Stimulated activated CD4-positive, alpha-beta T cell treated with anti-CD3 and anti-CD28 coated beads, Interleukin-12 subunit alpha, Interleukin-12 subunit beta, amount 100 ng/mL, for 24 hours (primary cell): ENCODE measurements around the gene HSPA1B.
"Not testable (repeated sequence)": the region's sequence is repeated elsewhere in the genome, so short reads cannot be mapped to it uniquely, and the experiment has no call there.

Source experiments
- DNase-seq, 2 experiments: peaks; one replicate each; pipeline ENCODE4 v3.0.0-alpha.2; 2020; ENCODE audit warnings: low read depth in 2 of 2

HSPA1B gene

DNA sequence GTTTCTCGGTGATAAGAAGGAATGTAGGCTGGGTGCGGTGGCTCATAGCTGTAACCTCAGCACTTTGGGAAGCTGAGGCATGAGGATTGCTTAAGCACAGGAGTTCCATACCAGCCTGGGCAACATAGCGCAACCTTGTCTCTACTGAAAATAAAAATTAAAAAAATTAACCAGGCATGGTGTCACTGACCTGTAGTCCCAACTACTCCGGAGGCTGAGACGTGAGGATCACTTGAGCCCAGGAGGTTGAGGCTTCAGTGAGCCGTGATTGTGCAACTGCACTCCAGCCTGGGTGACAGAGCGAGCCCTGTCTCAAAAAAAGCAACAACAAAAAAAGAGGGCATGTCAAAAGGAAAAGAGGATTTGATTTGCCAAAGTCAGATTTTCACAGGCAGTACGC, 31.2 kb downstream of the HSPA1B start:
- no peak for DNase-seq

DNA sequence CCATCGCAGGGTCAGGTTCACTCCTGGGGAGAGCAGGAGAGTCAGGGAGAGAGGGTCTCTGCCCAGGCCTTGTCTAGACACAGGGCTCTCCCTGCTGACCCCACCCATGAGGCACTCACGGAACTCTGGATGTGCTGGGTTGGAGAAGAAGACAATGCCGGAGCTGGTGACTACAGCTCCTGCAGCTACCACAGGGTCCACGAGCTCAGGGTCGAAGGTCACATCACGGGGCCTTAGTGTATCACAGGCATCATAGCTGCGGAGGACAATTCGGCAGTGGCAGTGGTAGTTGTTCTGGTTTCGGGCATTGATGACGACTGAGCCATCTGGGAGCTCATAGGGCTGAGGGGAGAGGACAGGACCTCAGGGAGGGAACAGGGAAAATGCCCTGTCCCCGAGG, 32.4 kb downstream of the HSPA1B start:
- no peak for DNase-seq

DNA sequence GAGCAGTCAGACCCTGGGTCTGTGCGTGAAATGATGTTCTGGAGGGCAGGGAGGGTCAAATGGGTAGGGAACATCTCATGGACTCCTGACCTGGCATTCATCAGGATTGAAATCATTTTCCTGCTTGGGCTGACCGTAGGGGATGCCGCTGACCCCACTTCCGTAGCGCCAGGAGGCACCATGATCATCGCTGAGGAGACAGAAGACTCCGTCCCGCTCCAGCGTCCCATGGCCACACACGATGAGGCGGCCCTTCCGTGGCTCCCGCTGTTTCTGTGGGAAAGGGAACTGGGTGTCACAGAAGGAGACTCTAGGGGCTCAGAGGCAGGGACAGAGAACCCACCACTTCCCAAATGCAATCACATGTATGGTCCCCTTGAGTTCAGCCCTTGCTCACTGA, 32.8 kb downstream of the HSPA1B start:
- no peak for DNase-seq

DNA sequence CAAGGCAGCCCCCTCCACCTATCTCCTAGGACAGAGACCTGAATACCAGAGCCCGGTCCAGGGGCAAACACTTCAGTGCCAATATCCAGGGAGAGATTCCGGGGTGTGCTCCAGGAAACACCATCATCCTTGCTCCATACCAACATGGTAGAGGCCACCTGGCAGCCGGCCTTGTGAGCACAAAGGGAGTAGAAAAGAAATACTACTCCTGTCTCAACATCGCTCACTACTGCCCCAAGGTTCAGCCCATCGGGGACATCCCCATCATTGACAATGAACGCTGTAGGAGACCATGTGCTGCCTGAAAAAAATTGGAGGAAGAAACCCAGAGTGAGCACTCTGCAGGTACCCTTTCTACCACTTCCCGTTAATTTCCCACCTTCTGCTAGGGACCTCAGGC, 33.6 kb downstream of the HSPA1B start:
- no peak for DNase-seq

DNA sequence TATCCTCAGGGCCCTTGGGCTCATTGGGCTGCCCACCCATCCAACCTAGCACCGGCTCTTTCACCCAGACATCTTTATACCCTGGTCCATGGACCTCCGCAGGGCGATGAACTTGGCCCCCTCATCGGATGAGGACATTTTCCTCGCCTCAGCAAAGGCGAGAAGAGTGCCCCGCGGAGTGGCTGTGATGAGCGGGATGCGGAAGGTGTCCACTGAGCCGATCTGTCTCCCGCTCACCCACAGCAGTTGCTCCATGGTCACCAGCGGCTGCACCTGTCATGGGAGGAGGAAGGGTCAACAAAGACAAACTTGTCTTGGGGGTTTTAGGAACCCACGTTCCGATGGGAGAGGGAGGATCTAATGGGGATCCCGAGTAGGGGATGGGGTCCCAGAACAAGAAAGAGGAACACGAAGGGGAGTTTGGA, 34.4 kb downstream of the HSPA1B start:
- DNase-seq = no peak

DNA sequence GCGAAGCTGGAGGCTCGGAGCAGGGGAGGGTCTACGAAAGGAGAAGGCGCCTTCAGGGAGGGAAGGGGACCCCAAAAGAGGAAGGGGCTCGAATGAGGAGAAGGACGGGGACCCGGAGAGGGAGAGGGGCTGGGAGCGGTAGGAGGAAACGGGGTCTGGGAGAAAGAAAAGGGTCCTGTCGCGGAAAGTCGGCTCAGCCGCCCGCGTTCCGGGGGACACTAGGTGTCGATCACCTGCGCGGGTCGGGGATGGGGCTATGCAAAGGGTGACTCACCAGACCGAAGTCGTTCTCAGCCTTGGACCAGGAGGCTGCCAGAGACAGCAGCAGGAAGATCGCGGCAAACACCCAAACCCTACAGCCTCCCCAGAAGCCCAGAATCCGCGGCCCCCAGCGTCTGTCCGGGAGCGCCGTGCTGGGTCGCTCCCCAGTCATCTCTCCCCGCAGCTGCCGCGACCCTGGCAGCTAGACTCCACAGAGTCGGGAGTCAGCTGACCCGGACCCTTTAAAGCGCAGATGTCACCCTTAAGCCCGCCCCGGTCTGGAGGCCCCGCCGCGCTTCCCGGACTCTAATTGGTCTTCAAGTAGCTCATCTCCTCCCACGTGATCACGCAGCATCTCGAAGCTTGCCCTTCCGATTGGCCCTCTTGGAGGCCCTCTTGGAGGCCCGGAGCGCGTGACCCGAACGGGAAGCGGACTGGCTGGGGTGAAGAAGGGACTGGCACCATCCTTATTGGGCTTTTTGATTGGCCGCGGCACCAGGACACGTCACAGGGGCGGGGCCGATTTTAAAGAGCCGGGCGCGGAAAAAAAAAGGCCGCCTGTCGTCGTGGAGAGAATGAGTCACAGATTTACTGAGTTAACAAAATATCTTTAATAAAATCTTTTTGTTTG, 35.1 kb downstream of the HSPA1B start, which contains the start of gene NEU1:
NEU1 (minus strand) TSS at position 478 of the 892 bp plus-strand sequence; CDS start at position 433, 45 bp downstream.
- peak; percentile 96 to 98 for DNase-seq

DNA sequence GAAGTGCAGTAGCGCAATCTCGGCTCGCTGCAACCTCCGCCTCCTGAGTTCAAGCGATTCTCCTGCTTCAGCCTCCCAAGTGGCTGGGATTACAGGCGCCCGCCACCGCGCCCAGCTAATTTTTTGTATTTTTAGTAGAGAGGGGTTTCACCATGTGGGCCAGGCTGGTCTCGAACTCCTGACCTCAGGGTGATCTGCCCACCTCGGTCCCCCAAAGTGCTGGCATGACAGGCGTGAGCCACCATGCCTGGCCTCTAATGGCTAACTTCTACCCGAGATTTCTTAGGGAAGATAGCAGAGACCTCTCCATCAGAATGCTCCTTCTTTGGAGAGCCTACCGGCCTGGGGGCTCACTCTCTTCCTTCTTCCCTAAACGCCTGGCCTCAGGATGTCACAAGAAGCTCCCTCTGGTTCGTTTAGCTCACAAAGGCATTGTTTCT, 36.6 kb downstream of the HSPA1B start:
- not testable (repeated sequence) for DNase-seq

DNA sequence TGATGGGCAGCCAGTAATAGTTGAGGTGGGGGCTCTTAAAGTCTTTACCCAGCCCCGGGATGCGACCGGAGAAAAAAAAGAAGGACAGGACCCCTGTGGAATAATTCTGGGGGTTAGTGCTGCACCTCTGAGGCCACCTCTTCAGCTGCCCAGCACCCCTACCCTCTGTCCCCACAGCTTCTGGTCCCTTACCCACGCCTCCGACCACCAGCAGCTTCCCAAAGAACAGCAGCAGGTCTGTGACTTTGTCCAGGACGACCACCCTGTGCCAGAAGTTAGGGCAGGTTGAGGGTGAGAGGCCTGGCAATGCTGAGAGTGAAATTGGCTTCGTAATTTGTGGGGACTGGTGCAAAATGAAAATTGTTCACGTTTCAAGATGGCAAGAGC, 37.3 kb downstream of the HSPA1B start:
- DNase-seq = no peak

DNA sequence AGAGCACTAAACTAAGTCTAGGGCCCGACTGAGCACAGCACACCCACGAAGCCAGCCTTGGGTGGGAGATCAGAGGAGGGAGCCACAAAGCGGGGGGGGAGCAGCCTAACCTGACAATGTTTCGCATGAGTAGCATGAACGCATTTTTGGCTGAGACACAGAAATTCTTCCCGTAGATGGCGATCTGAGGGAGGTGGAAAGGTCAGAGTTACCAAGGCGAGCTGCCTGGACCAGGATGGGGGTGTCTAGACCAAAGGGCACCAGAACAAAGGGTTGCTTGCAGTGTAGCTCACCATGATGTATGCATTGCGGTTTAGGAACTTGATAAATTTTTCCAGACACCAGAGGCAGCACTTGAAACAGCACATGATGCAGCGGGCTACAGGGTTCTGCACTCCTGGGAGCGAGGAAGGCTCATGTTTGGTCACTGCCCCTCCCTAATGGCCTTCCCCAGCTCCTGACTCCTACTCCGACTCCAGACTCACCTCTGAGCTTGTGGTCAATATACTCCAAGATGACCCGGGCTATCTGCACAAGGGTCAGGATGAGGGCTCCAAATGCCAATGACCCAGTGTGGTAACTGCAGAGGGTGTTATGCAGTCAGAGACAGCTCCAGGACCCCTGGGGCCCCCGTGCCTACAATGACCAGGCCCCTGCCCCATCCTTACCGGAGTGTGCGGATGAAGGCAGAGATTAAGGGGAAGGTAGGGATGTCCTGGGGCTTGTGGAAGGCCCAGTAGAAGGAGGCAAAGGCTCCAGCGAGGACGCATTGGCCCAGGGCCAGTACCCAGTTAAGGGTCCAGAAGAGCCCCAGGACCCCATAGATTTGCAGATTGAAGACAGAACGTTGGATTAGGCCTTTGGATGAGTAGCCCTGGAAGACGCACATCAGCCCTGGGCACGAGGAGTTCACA, 37.9 kb downstream of the HSPA1B start:
- DNase-seq = no peak

DNA sequence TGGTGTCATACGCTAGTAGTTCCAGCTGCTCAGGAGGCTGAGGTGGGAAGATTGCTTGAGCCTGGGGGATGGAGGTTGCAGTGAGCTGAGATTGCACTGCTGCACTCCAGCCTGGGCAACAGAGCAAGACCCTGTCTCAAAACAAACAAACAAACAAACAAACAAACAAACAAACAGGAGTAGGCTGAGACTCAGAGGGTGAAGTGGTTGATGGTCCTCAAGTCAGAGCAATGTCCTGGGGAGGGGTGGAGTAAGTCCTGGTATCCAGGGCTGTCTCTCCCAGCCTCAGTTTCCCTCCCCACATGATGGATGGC, 41.1 kb downstream of the HSPA1B start:
- not testable (repeated sequence) for DNase-seq

DNA sequence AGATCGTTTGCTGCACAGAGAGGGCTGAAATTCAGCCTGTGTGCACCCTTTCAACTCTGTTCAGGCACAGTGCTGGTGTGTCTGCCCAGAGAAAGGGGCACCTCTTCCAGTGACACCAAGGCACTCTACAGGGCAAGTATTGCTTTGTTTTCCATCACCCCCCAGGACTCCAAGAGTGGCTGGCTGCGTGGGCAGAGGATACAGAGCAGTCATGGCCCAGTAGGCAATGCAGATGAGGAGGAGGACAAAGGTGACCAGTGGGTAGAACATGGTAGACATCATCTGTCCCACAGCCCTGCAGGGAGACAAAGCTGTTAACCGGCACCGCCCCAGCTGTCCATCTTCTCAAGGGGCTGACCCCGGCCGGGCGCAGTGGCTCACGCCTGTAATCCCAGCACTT, 41.8 kb downstream of the HSPA1B start:
- no peak for DNase-seq

DNA sequence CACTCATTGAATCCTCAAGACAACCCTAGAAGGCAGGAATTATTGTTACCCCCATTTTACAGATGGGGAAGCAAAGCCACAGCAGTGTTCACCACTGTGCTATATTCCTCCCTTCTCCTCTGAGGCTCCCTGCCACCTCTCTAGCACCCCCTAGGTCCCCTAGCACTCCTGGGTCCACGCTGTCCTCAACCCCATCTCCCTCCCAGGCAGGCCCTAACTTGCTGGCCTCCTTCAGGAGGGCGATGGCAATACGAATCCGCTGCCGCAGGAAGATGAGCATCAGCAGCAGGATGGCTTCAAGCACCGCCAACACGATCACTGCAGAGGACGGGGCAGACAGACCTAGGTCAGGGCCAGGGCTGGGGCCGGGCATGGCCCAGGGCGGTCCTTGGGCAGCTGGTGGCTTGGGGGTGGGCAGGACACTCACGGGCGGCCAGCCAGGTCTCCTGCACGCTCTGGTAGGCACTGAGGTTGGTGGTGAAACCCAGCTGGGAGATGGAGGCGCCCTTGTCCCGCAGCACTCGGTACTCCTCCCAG, 42.9 kb downstream of the HSPA1B start:
- DNase-seq = no peak

DNA sequence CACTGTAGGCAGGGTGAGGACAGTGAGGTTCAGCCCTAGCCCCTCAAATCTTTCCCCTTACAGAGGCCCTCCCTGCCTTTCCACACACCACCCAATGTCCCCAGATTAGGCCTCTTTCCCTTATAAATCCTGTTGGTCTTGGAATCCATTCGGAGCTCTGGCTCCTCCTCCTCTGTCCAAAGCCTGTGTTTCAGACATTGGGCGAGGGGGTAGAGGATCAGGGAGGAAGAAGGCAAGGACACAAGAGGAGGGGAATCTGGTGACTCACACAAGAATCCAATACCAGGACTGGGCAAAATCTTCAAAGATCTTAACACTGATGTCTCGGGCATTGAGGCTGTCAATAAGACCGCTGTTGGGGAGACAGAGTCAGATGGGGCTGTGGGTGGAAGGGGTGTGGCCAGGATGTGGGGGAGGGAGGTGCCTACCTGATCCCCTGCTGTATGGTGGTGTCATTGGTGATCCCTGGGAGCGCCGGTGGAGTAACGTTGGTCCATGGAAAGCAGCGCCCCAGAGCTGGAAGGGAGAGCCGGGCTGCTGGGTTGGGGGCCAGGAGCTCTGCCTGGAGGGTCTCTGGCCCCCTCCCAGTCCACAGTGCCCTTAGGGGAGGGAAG, 43.6 kb downstream of the HSPA1B start:
- DNase-seq = no peak

DNA sequence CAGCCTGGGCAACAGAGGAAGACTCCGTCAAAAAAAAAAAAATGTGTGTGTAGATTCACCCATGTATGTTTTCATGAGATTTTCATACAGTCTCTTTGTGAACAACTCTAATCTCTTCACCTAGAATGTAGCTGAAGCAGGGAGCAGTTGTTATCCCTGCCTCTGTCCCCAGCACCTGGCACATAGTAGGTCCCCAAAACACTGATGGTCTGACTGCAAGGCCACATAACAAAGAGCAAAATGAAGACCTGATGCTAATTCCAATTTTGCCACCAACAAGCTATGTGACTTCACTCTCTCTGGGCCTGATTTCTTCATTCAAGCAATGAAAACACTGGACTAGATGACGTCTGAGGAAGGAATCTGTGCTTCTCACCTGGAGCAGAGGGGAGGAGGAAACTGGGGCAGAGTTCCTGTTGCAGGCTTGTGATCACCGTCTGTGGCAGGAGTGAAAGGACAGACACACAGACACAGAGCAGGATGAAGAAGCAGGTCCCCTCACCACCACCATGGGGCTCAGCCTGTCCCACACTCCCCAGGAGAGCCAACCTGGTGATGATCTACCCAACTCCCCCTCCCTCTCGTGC, 46.6 kb downstream of the HSPA1B start:
- no peak for DNase-seq

DNA sequence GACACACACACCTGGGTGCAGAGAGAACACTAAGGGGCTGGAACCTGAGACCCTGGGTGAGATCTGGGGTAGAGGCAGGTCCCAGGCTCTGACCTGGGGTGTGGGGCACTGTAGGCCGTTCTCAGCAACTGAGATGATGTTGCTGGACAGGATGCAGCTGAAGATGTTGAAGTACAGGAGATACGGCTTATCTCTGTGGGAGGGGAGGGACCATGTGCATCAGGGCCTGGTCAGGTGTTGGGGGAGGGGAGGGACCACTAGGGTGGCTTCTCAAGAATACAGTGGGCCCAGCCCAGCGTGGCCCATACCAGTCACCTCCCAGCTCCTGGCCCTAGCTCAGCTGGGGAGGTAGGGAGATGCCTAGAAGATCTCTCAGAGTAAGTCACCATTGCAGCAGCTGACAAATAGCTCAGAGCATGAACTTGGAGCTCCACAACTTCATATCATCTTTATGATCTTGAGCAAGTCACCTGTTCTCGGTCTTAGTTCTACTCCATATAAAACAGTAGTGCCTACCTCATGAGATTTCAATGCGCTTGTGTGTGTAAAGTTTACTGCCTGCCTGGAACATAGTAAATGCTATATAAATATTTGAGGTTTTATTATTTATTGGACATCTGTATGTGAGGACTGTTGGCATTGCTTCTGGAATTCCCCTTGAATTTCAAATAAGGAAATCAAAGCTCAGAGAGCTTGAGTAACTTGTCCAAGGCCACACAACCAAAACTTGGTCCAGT, 47.5 kb downstream of the HSPA1B start:
- DNase-seq = no peak

DNA sequence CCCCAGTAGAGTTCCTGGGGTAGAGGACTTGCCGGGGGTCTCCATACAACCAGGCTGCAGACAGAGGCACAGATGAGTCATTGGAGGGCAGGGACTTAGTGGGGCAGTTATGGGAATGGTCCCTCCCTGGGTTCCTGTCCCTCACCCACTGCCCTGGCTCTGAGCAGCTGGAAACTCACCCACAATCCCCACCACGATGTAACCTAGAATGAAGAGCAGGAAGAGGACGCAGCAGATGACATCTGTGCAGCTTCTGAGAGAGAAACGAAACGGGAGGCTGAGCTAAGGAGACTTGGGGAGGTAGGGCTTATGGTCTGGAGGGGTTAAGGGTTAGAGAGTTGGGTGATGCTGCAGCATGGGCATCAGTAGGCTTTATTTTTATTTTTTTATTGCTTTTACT, 48.3 kb downstream of the HSPA1B start:
- no peak for DNase-seq

DNA sequence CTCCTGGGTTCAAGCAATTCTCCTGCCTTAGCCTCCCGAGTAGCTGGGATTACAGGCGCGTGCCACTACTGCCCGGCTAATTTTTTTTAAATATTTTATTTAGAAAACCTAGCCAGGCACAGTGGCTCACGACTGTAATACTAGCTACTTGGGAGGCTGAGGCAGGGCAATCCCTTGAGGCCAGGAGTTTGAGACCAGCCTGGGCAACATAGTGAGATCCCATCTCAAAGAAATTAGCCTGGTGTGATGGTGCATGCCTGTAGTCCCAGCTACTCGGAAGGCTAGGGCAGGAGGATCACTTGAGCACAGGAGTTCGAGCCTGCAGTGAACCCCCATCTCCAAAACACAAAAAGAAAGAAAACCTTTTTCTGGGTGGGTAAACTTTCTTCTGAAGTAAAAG, 48.8 kb downstream of the HSPA1B start:
- no peak for DNase-seq

DNA sequence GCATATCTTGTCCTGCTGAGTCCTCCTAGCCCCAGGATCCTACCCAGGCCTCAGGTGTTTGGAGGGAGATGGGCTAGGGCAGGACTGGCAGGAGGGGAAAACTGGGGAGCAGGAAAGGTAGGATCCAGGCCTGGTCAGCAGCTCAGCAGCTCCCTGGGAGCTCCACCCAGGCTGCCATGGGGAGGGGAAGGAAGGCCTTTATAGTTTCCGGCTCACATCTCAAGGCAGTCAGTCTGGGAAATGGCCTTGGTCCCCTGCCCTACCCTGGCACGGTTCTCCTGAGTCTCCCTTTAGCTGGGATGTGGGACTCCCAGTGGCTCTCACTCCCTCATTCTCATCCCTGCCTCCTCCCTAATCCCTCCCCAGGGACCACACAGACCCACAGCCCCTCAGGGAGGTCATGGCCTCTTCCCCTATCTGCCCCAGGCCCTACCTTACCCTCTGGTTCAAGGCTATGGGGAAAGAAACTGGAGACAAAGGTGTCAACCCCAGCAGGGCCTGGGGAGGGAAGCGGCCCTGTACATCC, 49.6 kb downstream of the HSPA1B start:
- DNase-seq = no peak

DNA sequence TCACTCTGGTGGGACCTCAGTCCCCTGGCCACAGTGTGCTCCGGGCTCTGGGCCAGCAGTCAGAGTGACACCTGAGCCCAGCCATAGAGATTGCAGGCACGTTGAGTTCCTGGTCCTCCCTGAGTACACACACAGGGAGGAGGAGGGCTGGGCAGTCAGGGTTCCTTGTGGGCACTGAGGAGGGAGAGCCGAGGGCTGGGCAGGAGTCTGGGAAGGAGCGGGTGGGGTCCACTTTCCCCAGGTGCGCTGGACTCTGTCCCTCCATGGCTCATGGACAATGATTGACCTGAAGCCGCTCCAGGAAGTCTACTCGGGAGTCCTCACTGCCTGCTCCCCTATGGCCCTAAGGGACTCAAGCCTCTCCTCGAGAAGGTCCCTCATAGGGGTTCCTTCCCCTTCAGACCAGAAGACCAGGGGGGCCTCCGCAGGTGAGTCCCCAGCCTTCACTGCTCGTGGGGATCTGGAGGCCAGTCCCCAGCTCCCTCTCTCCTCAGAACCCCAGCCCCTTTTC, 50.2 kb downstream of the HSPA1B start:
- no peak for DNase-seq

DNA sequence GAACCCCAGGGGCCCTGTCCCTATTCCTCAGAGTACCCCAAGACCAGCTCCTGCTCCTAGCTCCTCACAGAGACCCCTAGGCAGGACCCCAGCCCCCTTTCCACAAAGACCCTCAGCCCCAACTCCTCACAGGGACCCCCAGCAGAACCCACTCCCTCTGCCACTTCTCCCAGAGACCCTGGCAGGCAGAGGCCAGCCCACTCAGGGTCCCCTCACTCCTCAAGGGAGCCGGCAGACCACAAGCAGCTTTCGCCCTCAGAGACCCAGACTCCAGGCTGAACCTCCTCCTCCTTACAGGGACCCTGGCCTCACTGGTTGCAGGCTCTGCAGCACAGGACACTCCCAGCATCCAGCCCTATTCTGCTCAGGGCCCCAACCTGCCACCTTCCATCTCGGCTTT, 50.7 kb downstream of the HSPA1B start:
- no peak for DNase-seq
